Ishikawa (cell line): ENCODE data around the gene EHHADH.

ENCODE experiments used
- CEBPB ChIP-seq: IDR thresholded peaks from 2 replicates; pipeline ENCODE4 v1.6.1; 2012
- CREB1 ChIP-seq: IDR thresholded peaks from 2 replicates; pipeline ENCODE4 v1.6.1; 2012; ENCODE audit warnings: low read depth
- EGR1 ChIP-seq: IDR thresholded peaks from 2 replicates; pipeline ENCODE4 v1.6.1; 2012
- EP300 ChIP-seq: IDR thresholded peaks from 2 replicates; pipeline ENCODE4 v1.6.1; 2012; ENCODE audit warnings: borderline replicate concordance
- FOXM1 ChIP-seq: IDR thresholded peaks from 2 replicates; pipeline ENCODE4 v1.6.1; 2012; ENCODE audit warnings: low read depth, borderline replicate concordance
- NFIC ChIP-seq: IDR thresholded peaks from 2 replicates; pipeline ENCODE4 v1.6.1; 2012
- RAD21 ChIP-seq: IDR thresholded peaks from 2 replicates; pipeline ENCODE4 v1.6.1; 2012; ENCODE audit warnings: low read depth
- REST ChIP-seq: IDR thresholded peaks from 2 replicates; pipeline ENCODE4 v1.6.1; 2012; ENCODE audit warnings: low read depth, mild to moderate bottlenecking
- TAF1 ChIP-seq: IDR thresholded peaks from 2 replicates; pipeline ENCODE4 v1.6.1; 2012; ENCODE audit warnings: low read depth, mild to moderate bottlenecking
- TCF12 ChIP-seq: IDR thresholded peaks from 2 replicates; pipeline ENCODE4 v1.6.1; 2012; ENCODE audit warnings: low read depth
- TEAD4 ChIP-seq: IDR thresholded peaks from 2 replicates; pipeline ENCODE4 v1.6.1; 2012
- YY1 ChIP-seq: IDR thresholded peaks from 2 replicates; pipeline ENCODE4 v1.6.1; 2012; ENCODE audit warnings: low read depth
- ZBTB7A ChIP-seq: IDR thresholded peaks from 2 replicates; pipeline ENCODE4 v1.6.1; 2012; ENCODE audit warnings: low read depth
- TF ChIP-seq, protein P1 (sequence below): IDR thresholded peaks from 2 replicates; pipeline ENCODE4 v1.6.1; 2012
- TF ChIP-seq, protein P2 (sequence below): IDR thresholded peaks from 2 replicates; pipeline ENCODE4 v1.6.1; 2012

The EHHADH gene

GRCh38 chr3:185175370-185175987 lies 78.4 kb downstream of the EHHADH start:
- no peak for TF ChIP-seq CREB1
- TF ChIP-seq EP300 = no peak
- no peak for TF ChIP-seq TCF12
- no peak for TF ChIP-seq ZBTB7A
- no peak for TF ChIP-seq TEAD4
- TF ChIP-seq CEBPB = no peak
- TF ChIP-seq EGR1 = no peak
- no peak for TF ChIP-seq FOXM1
- TF ChIP-seq TAF1 = no peak
- TF ChIP-seq, protein P1, sequence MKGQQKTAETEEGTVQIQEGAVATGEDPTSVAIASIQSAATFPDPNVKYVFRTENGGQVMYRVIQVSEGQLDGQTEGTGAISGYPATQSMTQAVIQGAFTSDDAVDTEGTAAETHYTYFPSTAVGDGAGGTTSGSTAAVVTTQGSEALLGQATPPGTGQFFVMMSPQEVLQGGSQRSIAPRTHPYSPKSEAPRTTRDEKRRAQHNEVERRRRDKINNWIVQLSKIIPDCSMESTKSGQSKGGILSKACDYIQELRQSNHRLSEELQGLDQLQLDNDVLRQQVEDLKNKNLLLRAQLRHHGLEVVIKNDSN = no peak
- no peak for TF ChIP-seq REST
- TF ChIP-seq, protein P2, sequence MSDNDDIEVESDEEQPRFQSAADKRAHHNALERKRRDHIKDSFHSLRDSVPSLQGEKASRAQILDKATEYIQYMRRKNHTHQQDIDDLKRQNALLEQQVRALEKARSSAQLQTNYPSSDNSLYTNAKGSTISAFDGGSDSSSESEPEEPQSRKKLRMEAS = no peak
- TF ChIP-seq YY1 = no peak
- no peak for TF ChIP-seq RAD21
- TF ChIP-seq NFIC = no peak

DNA sequence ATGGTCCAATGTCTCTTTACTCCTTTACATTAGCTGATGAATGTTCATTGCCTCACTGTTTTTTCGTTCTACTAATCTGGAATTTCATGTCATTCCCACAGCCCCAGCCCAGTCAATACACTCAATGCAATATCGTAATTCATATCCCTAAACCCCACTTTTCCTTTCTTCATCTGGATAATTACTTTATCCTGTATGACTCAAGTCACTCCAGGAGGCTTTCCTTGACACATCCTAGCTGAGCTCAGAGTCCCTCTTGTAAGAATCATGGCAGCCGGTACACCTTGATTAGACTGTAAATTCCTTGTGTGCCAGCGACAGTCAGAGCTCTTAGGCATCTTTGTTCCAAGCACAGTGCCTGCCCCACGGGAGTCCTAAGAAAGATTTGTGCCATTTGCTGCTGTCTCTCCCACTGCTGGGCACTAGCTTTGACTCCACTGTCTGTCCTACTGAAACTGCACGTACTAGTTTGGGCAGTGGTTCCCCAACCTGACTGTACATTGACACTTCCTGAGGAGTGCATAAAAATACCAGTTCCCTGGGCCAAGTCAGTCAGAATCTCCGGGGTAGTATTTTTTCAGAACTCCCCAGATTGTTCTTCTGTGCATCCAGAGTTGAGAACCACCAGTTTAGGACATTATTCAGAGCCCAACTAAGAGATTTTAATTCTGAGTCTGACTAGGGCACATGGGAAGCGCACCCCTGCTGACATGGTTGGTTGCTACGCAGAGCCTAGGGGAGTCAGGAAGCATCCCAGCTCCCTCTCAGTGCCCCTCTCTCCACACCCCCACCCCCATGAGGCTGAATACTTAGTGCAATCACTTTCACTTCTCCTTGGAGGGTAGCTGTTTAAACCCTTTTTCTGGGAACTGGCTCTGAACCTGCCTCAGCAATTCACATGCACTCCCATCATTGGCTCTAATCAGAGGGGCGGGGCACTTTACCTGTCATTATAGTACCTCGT lies 81.5 kb downstream of the EHHADH start:
- TF ChIP-seq CEBPB = no peak
- TF ChIP-seq ZBTB7A = no peak
- TF ChIP-seq EP300 = no peak
- no peak for TF ChIP-seq EGR1
- no peak for TF ChIP-seq TAF1
- TF ChIP-seq NFIC = no peak
- TF ChIP-seq TEAD4 = no peak
- no peak for TF ChIP-seq YY1
- no peak for TF ChIP-seq TCF12
- TF ChIP-seq, protein P2 = no peak
- no peak for TF ChIP-seq CREB1
- no peak for TF ChIP-seq REST
- TF ChIP-seq, protein P1 = no peak
- TF ChIP-seq FOXM1 = no peak
- no peak for TF ChIP-seq RAD21

- TF ChIP-seq EP300 (no peak), TCF12 (no peak), ZBTB7A (no peak), YY1 (no peak), RAD21 (no peak), CEBPB (no peak), CREB1 (no peak), TAF1 (no peak), TEAD4 (no peak), REST (no peak), FOXM1 (no peak), EGR1 (no peak), NFIC (no peak)
- TF ChIP-seq, protein P2 = no peak
- TF ChIP-seq, protein P1 = no peak
These were observed 89.2 kb downstream of the EHHADH start for GRCh38 chr3:185164428-185165217.
